Measurements from ENCODE around the gene ATP8A2.

DNA sequence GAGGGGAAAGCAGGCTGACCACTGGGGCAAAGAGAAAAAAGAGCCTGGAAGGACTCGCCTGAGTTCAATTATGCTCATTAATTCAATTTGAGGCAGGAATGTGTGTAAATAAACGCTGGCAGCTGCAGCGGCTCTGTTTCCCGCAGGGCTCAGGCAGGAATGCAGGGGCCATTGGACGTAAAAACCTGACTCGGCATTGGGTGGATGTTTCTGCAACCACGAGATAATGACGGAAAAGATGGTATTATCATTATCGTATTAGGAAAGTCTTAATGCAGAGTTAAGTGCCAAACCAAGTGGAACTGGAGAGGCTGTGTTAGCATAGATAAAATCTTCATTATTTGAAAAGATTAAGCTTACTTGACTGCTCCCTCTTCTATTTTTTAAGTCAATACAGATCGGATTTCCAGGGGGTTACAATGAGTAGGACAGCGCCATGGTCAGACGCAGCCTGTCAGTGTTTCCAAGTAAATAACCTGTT is 510.2 kb downstream of the ATP8A2 start:
- TF ChIP-seq, protein P1, sequence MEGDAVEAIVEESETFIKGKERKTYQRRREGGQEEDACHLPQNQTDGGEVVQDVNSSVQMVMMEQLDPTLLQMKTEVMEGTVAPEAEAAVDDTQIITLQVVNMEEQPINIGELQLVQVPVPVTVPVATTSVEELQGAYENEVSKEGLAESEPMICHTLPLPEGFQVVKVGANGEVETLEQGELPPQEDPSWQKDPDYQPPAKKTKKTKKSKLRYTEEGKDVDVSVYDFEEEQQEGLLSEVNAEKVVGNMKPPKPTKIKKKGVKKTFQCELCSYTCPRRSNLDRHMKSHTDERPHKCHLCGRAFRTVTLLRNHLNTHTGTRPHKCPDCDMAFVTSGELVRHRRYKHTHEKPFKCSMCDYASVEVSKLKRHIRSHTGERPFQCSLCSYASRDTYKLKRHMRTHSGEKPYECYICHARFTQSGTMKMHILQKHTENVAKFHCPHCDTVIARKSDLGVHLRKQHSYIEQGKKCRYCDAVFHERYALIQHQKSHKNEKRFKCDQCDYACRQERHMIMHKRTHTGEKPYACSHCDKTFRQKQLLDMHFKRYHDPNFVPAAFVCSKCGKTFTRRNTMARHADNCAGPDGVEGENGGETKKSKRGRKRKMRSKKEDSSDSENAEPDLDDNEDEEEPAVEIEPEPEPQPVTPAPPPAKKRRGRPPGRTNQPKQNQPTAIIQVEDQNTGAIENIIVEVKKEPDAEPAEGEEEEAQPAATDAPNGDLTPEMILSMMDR (conservative IDR thresholded peaks at IDR 0.05), result no peak
- no peak for TF ChIP-seq EZH2 (IDR thresholded peaks at IDR 0.05; ENCODE audit: low read depth)
